OCI-LY7 (cell line): ENCODE results near the gene CES4A.
"Not testable (repeated sequence)": the region's sequence is repeated elsewhere in the genome, so short reads cannot be mapped to it uniquely, and the experiment has no call there.

Experiments
- EZH2phosphoT487 ChIP-seq: fragments of 200-600 bp; sonication (generic); IDR thresholded peaks from 2 replicates; pipeline ENCODE4 v1.6.1; 2018; ENCODE audit warnings: low read depth, borderline replicate concordance, mild to moderate bottlenecking, mixed run types, antibody characterized with exemption, low read length, moderate library complexity, mixed read lengths
- TF ChIP-seq, protein P1 (sequence below): fragments of 200-600 bp; sonication (generic); conservative IDR thresholded peaks from 2 replicates; pipeline ENCODE4 v1.5.1; 2014; ENCODE audit warnings: mild to moderate bottlenecking, antibody characterized with exemption, low read length, moderate library complexity, mixed read lengths

DNA sequence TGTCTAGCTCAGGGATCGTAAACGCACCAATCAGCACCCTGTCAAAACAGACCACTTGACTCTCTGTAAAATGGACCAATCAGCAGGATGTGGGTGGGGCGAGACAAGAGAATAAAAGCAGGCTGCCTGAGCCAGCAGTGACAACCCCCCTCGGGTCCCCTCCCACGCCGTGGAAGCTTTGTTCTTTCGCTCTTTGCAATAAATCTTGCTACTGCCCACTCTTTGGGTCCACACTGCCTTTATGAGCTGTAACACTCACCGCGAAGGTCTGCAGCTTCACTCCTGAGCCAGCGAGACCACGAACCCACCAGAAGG is 13.5 kb upstream of the CES4A start:
- TF ChIP-seq, protein P1, sequence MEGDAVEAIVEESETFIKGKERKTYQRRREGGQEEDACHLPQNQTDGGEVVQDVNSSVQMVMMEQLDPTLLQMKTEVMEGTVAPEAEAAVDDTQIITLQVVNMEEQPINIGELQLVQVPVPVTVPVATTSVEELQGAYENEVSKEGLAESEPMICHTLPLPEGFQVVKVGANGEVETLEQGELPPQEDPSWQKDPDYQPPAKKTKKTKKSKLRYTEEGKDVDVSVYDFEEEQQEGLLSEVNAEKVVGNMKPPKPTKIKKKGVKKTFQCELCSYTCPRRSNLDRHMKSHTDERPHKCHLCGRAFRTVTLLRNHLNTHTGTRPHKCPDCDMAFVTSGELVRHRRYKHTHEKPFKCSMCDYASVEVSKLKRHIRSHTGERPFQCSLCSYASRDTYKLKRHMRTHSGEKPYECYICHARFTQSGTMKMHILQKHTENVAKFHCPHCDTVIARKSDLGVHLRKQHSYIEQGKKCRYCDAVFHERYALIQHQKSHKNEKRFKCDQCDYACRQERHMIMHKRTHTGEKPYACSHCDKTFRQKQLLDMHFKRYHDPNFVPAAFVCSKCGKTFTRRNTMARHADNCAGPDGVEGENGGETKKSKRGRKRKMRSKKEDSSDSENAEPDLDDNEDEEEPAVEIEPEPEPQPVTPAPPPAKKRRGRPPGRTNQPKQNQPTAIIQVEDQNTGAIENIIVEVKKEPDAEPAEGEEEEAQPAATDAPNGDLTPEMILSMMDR, result not testable (repeated sequence)
- TF ChIP-seq EZH2phosphoT487, result not testable (repeated sequence)
